ENCODE results near the gene GALNT9. TPM values are rescaled to one million over a fixed set of nuclear protein-coding genes. Genes with fewer than 3 reads are reported as not detected.
"Not testable (repeated sequence)": the region's sequence is repeated elsewhere in the genome, so short reads cannot be mapped to it uniquely, and the experiment has no call there.

The GALNT9 gene
- total RNA-seq, 2 donors from 2014 or later: not detected

DNA sequence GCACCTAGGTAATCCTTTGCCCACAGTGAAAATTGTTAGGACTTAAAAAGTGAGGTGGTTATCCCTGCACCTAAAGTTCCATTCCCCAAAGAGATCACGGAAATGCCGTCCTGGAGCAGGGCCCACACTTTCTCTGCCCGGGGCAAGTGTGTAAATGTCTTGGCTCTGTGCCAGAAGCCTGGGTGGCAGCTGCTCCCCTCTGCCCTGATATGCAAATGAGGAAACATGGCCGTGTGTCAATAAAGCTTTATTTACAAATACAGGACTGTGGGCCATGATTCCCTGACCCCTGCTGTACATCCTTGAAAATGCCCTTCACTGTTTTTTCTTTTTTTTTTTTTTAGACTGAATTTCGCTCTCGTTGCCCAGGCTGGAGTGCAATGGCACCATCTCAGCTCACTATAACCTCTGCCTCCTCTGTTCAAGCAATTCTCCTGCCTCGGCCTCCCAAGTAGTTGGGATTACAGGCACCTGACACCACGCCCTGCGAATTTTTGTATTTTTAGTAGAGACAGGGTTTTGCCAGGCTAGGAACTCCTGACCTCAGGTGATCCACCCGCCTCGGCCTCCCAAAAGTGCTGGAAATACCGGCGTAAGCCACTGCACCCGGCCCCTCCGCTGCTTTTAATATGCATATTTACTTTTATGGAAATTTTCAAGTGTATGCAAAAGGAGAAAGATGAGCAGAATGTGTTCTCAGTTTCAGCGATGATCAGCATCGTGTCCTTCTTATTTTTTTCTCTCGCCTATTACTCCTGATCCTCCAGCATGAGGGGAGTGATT, 75.5 kb downstream of the GALNT9 start:
- Mint-ChIP-seq H3K27me3 (peaks cover 11% of the 10 kb centered on the region), H3K36me3 (ENCODE audit: low read depth) (no peaks in the 10 kb centered on the region), H3K4me1 (no peaks in the 10 kb centered on the region), H3K27ac (no peak overlapping the region), H3K4me3 (no peak overlapping the region)
- H3K9me3 ChIP-seq (ENCODE audit: control insufficient read depth, low read length, poor library complexity, severe bottlenecking): no peaks in the 10 kb centered on the region
- ATAC-seq: no peak
- DNase-seq: no peak

DNA sequence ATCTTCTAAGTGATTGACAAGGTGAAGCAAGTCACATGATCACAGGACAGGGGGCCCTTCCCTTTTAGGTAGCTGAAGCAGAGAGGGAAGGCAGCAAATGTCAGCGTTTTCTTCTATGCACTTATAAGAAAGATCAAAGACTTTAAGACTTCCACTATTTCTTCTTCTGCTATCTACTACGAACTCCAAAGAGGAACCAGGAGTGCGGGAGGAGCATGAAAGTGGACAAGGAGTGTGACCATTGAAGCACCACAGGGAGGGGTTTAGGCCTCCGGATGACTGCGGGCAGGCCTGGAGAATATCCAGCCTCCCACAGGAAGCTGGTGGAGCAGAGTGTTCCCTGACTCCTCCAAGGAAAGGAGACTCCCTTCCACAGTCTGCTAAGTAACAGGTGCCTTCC, 76.4 kb downstream of the GALNT9 start:
- not testable (repeated sequence) for H3K27ac Mint-ChIP-seq; DNase-seq; H3K4me3 Mint-ChIP-seq; H3K9me3 ChIP-seq (ENCODE audit: control insufficient read depth, low read length, poor library complexity, severe bottlenecking); H3K4me1 Mint-ChIP-seq; ATAC-seq; H3K36me3 Mint-ChIP-seq (ENCODE audit: low read depth)
- H3K27me3 Mint-ChIP-seq: peaks cover 12% of the 10 kb centered on the region

DNA sequence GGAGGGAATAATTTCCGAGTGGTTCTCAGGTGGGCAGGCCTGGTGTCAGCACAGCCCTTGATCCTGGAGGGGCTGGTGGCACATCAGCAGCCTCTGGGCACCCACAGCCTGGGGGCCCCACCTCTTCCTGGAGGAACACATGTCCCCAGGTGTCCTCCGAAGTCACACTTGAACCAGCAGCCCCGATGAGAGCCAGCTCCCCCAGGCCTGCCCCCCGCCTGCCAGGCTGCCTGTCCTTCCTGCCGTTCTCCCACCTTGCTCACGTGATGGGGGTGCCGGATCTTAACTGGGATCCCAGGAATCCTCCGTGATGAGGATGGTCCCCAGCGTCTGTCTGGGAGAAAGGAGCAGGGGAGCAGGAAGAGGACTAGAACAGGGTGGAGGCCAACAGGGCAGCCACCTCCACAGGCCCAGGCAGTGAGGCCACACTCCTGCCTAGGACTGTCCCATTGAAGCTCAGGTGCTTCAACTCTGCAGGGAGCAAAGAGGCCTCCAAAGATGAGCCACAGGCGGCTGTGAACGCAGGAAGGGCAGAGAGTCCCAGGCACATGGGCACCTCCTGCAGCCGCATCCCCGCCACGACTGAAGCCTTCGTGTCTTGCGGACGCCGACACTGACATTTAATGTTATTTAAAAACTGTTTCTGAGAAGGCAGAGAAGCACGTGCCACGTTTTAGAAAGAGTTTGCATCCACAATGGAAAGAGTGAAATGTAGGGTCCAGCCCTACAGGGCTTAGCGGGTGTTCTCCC, 77.5 kb downstream of the GALNT9 start:
- Mint-ChIP-seq H3K27ac (no peak overlapping the region), H3K4me3 (no peak overlapping the region), H3K4me1 (peaks cover 3% of the 10 kb centered on the region), H3K27me3 (peaks cover 13% of the 10 kb centered on the region), H3K36me3 (ENCODE audit: low read depth) (no peaks in the 10 kb centered on the region)
- no peak for DNase-seq
- H3K9me3 ChIP-seq (ENCODE audit: control insufficient read depth, low read length, poor library complexity, severe bottlenecking): no peaks in the 10 kb centered on the region
- ATAC-seq: no peak

DNA sequence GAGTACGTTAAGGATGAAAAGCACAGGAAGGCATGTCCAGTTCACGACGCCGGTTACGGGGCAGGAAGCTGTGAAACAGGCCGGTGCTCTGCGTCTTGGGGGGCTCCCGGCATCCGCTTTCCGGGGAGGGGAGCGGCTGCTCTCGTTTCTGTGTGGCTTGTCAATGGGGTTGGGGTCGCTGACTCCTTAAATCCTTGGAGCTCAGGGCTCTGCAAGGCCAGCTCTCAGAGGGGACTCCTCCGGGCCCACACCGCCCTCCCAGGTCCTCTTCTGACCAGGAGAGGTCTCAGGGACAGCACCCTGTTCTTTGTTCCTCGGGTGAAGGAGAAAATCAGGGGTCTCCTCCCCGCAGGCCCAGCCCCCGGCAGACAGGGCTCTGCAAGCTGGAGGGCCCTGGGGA, 78.1 kb downstream of the GALNT9 start:
- DNase-seq: no peak
- Mint-ChIP-seq H3K27ac (no peak overlapping the region), H3K4me1 (peaks cover 3% of the 10 kb centered on the region), H3K27me3 (peaks cover 13% of the 10 kb centered on the region), H3K4me3 (no peak overlapping the region), H3K36me3 (ENCODE audit: low read depth) (no peaks in the 10 kb centered on the region)
- H3K9me3 ChIP-seq (ENCODE audit: control insufficient read depth, low read length, poor library complexity, severe bottlenecking): no peaks in the 10 kb centered on the region
- ATAC-seq: no peak

DNA sequence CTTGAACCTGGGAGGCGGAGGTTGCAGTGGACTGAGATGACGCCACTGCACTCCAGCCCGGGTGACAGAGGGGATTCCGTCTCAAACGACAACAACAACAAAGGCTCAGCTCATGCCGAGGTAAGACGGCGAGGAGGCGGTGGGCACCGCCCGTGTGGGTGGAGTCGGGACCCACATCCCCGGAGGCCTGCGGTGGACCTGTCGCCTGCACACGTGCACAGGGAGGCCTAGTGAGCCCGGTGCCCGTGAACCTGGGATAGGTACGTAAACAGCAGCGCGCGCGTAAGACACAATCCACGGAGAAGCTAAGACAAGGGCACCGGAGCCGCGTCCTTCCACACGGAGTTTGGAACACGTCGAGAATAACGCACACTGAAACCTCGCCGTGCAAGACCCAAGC, 78.7 kb downstream of the GALNT9 start:
- no peaks in the 10 kb centered on the region for H3K9me3 ChIP-seq (ENCODE audit: control insufficient read depth, low read length, poor library complexity, severe bottlenecking)
- peaks cover 13% of the 10 kb centered on the region for H3K27me3 Mint-ChIP-seq
- H3K36me3 Mint-ChIP-seq (ENCODE audit: low read depth): no peaks in the 10 kb centered on the region
- H3K27ac Mint-ChIP-seq: no peak overlapping the region
- no peak for ATAC-seq
- DNase-seq: no peak
- H3K4me3 Mint-ChIP-seq: no peak overlapping the region
- H3K4me1 Mint-ChIP-seq: peaks cover 3% of the 10 kb centered on the region

DNA sequence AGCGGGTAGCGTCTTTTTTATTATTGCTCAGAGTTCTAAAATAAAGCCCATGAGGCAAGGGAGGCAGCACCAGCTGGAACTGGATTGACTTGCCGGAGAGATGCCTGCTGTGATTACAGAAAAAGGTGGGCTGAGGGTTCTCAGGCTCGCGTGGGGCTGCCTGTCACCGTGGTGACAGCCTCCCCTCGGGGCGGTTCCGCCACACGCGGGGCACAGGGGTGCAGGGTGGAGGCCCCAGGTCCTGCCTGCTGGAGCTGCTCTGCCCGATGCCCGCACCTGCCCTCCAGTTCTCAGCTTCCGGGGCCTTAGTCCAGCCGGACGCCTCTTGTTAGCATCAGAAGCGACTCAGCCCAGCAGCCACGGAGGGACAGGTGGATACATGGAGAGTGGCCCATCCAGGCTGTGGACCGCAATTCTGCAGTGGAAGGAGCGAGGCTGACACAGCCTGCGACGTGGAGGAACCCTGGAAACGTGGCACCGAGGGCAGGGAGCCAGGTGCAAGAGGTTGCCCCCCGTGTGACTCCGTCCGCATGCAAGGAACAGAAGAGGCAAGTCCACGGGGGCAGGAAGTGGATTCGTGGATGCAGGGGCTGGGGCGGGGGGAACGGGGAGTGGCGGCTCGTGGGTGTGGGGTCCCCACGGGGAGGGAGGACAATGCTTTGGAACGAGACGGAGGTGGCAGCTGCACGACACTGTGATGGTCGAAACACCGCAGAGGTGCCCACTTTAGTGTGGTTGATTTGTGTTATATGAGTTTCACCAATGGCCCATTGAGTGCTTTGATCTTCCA, 79.5 kb downstream of the GALNT9 start:
- peaks cover 13% of the 10 kb centered on the region for H3K27me3 Mint-ChIP-seq
- H3K4me3 Mint-ChIP-seq: no peak overlapping the region

DNA sequence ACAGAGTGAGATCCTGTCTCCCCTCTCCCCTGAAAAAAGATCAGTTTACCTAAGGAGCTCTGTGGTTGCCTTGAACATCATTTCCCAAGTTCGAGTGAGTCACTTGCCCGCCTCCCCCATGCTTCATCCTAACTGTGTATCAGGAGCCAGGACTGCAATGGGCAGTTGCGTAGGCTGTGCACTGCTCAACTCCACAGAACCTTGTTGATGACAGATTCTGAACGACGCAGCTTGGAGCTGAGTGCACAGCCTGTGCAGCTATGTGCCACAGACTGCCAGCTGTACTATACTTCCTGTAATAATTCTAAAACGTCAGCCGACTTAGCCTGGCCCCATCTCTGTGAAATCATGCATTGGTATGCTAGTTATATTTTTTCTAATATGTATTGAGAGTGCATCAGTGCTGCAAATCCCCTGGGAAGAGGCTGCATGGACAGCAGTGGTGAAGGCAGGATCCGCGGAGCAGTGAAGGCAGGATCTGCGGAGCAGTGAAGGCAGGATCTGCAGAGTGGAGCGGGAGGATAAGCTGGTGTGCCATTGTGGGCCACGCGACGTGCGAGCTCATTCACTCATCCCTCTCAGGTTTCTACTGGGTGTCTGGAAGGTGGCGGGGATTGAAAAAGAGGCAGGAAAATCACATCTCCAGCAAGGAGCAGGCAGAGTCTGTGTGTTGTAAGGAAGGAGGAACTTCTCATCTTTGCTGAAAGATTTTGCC, 80.8 kb downstream of the GALNT9 start:
- no peak for DNase-seq
- no peaks in the 10 kb centered on the region for H3K9me3 ChIP-seq (ENCODE audit: control insufficient read depth, low read length, poor library complexity, severe bottlenecking)
- Mint-ChIP-seq H3K27ac (no peak overlapping the region), H3K4me1 (peaks cover 7% of the 10 kb centered on the region), H3K36me3 (ENCODE audit: low read depth) (no peaks in the 10 kb centered on the region), H3K4me3 (no peak overlapping the region), H3K27me3 (peaks cover 9% of the 10 kb centered on the region)
- ATAC-seq: no peak

More for the DNA sequence above, 79.5 kb downstream of the GALNT9 start:
- no peak overlapping the region for H3K27ac Mint-ChIP-seq
- no peak for ATAC-seq
- H3K4me1 Mint-ChIP-seq: peaks cover 3% of the 10 kb centered on the region
- H3K36me3 Mint-ChIP-seq (ENCODE audit: low read depth): no peaks in the 10 kb centered on the region
- no peaks in the 10 kb centered on the region for H3K9me3 ChIP-seq (ENCODE audit: control insufficient read depth, low read length, poor library complexity, severe bottlenecking)
- no peak for DNase-seq

DNA sequence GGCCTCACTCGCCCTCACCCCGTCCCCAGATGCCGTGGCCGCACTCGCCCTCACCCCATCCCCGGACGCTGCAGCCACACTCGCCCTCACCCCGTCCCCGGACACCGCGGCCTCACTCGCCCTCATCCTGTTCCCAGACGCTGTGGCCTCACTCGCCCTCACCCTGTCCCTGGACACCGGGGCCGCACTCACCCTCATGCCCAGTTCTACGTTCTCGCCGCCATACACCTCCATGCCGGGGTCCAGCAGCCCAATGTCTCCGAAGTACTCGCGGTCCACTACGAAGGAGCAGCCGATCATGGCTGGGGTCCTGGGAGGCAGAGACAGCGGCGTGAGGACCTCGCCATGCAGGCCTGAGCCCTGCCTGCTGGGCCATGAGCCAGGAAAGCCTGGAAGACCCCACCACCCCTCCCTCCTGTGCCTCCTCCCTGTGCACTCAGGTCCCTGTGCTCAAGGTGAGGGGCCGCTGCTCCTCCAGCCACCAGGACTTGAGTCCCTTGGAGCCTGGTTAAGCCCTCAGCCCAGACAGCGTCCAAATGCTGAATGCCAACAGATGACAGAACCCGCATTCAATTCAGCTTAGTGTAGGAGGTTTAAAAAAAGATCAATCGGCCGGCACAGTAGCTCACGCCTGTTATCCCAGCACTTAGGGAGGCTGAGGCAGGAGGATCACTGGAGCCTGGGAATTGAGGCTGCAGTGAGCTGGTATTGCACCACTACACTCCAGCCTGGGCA, 81.5 kb downstream of the GALNT9 start:
- Mint-ChIP-seq H3K27ac (no peak overlapping the region), H3K4me3 (no peak overlapping the region)
- DNase-seq: no peak

DNA sequence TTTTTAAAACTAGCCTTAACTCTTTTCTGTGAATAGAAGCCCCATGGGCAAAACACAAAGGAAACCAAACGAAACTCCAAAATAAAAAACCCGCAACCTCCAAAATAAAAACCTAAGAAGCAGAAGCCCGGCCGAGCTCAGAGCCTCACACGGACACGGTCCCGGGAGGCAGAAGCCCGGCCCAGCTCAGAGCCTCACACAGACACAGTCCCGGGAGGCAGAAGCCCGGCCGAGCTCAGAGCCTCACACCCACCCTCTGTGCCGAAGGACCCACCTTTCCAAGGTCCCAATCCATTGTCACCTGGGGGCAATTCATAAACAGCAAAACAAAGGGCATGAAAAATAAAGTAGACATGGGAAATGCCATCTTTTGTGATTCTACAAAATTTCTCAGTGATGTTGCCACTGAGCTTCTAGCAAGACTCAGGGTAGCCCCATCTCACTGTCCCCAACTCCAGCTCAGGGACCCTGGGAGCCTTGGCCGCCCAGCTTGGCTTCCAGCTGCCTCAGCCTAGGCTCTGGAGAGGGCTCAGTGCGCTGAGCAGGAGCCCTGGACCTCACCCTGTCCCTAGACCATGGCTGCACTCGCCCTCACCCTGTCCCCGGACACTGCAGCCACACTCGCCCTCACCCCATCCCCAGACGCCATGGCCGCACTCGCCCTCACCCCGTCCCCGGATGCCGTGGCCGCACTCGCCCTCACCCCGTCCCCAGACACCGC, 82.2 kb downstream of the GALNT9 start:
- H3K4me3 Mint-ChIP-seq: no peak overlapping the region
- no peaks in the 10 kb centered on the region for H3K9me3 ChIP-seq (ENCODE audit: control insufficient read depth, low read length, poor library complexity, severe bottlenecking)
- H3K36me3 Mint-ChIP-seq (ENCODE audit: low read depth): no peaks in the 10 kb centered on the region
- no peak for ATAC-seq
- H3K4me1 Mint-ChIP-seq: peaks cover 9% of the 10 kb centered on the region
- no peak for DNase-seq
- H3K27me3 Mint-ChIP-seq: peaks cover 9% of the 10 kb centered on the region
- no peak overlapping the region for H3K27ac Mint-ChIP-seq

More for the DNA sequence above, 81.5 kb downstream of the GALNT9 start:
- Mint-ChIP-seq H3K4me1 (peaks cover 9% of the 10 kb centered on the region), H3K36me3 (ENCODE audit: low read depth) (no peaks in the 10 kb centered on the region), H3K27me3 (peaks cover 9% of the 10 kb centered on the region)
- H3K9me3 ChIP-seq (ENCODE audit: control insufficient read depth, low read length, poor library complexity, severe bottlenecking): no peaks in the 10 kb centered on the region
- ATAC-seq: no peak

DNA sequence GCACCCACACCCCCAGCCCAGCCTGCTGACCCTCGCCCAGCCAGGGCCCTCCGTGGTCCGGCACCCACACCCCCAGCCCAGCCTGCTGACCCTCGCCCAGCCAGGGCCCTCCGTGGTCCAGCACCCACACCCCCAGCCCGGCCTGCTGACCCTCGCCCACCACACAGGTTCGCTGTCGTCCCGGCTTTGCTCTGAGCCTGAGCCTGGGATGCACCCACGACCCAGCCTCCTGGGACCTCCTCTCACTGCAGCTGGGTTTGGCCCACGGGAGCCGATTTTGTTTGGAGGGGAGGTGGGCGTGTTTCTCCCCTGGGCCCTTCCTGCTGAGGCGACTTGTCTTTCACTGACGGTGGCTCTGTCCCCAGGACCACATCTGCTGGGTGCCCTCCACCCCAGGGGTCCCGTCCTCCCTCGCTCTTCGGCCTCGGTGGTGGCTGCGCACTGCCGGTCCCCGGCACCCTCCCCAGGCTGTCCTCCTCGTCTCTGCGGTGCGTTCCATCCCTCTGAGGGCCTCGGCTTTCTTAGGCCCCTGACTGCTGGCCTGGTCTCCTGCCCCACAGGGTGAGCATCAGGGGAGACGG, 83.8 kb downstream of the GALNT9 start:
- Mint-ChIP-seq H3K27me3 (peaks cover 9% of the 10 kb centered on the region), H3K36me3 (ENCODE audit: low read depth) (no peaks in the 10 kb centered on the region), H3K4me1 (peaks cover 9% of the 10 kb centered on the region), H3K4me3 (no peak overlapping the region), H3K27ac (no peak overlapping the region)
- DNase-seq (no peak), ATAC-seq (no peak)
- no peaks in the 10 kb centered on the region for H3K9me3 ChIP-seq (ENCODE audit: control insufficient read depth, low read length, poor library complexity, severe bottlenecking)

DNA sequence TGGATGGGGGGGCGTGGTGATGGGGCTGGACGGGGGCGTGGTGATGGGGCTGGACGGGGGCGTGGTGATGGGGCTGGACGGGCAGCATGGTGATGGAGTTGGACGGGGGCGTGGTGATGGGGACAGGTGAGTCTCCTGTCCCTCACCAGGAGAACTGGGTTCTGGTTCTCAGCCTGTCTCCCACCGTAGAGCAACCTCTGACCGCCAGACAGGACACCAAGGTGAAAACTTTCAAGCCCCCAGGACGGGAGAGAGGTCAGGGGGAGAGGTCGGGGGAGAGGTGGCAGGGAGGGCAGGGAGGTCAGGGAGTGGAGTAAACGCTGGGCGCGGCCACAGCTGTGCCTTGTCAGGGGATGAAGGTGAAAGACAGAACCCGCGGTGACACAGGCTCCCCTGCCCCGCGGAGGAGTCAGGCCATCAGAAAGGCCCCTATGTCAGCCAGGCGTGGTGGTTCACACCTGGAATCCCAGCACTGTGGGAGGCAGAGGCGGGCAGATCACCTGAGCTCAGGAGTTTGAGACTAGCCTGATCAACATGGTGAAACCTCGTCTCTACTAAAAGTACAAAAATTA, 84.6 kb downstream of the GALNT9 start:
- no peaks in the 10 kb centered on the region for H3K9me3 ChIP-seq (ENCODE audit: control insufficient read depth, low read length, poor library complexity, severe bottlenecking)
- H3K27ac Mint-ChIP-seq: no peak overlapping the region
- H3K4me3 Mint-ChIP-seq: no peak overlapping the region
- H3K4me1 Mint-ChIP-seq: peaks cover 9% of the 10 kb centered on the region
- no peaks in the 10 kb centered on the region for H3K36me3 Mint-ChIP-seq (ENCODE audit: low read depth)
- H3K27me3 Mint-ChIP-seq: peaks cover 9% of the 10 kb centered on the region
- ATAC-seq (no peak), DNase-seq (no peak)
